ENCODE data around the gene IFT74.

IFT74 gene

DNA sequence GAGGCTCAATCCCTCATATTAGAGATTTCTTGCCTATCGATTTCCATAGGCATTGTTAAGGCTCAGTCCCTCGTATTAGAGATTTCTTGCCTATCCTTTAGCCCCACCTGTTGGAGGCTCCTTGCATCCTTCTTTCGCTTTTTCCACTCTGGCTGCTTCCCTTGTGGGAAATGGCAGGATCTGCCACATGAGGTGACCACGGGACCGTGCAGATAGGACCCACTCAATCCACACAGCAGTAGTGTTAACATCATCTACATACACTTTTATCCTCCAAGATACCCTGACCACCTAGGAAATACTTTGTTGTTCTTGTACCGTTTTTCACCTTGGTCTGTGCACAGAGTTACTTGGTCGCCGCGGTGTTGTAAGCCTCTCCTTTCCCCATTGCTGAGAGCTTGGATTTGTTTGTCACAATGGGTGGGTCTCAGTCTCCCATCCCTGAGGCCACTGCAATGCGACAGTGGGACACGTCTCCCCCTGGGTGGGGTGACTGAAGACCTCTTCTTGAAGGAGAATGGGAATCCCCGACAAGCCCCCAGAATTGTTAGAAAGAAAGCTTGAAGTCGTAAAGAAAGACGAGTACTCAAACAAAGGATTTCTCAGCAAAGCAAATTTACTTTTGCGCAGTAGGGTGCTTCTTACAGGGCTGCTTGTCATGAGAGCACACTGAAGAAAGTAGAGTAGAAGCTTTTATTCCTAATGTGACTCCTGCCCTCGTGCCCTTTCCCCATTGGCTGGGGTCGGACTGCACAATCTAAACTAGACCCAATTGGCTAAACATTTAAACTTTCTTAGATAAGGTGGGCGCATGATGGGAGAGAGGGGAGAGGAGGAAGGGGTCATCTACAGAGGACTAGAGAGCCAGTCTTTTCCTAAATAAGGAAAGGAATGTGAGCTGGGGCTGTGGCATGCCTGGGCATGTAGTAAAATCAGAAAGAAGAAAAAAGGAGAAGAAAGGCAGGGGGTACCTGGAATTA is 19.8 kb downstream of the IFT74 start:
- peak; percentile 89 for FAIRE-seq

DNA sequence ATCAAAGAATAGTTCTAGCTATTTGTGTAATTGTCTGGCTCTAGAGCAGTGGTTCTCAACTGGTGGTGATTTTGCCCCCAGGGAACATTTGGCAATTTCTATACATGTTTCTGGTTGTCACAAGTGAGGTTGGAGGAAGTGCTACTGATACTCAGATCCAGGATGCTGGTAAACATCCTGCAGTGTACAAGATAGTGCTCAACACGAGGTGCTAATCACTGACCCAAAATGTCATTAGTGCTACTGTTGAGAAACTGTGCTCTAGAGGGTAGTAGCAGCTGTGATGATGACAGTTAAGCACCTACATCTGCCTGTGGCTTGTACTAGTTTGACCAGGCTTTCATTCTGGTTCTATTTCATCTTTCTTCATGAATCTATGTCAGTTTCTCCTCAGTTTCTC is 27.1 kb downstream of the IFT74 start:
- no peak for FAIRE-seq

- no peak for FAIRE-seq
Measured at GRCh38 chr9:26995810-26996209, 39.6 kb downstream of the IFT74 start.

GRCh38 chr9:27003426-27004077 is 47.3 kb downstream of the IFT74 start:
- FAIRE-seq = no peak

DNA sequence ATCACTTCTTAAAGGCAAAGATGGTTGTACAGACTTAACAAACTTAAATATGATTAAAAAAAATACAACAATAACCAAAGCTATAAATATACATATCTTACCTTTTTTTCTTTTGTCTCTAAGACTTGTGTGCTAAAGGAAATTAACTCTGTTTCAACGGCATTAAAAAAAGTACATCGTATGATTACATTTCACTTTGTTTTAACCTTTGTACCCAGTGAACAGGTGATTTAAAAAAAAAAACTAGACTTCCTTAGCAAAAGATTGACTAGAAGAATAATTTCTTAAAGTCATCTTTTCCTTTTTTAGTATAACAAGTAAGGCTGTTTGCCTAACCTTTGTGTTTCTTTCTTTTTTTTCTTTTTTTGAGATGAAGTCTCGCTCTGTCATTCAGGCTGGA is 49.3 kb downstream of the IFT74 start, which contains the start of gene LRRC19:
Gene LRRC19, minus strand, starts transcription at position 182 of the 400 bp plus-strand sequence. CDS start 5,978 bp downstream, outside the sequence.
- FAIRE-seq = no peak

- FAIRE-seq = peak; percentile 5
Measured at GRCh38 chr9:27019589-27019988, 63.4 kb downstream of the IFT74 start.

DNA sequence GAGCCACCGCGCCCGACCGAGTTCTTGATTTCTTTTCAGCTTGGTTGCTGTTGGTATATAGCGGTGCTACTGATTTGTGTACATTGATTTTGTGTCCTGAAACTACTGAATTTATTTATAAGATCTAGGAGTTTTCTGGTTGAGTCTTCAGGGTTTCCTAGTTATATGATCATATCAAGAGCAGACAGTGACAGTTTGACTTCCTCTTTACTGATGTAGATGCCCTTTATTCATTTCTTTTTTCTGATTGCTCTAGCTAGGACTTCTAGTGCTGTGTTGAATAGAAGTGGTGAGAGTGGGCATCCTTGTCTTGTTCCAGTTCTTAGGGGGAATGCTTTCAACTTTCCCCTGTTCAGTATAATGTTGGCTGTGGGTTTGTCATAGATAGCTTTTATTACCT is 66.7 kb downstream of the IFT74 start:
- FAIRE-seq = no peak

DNA sequence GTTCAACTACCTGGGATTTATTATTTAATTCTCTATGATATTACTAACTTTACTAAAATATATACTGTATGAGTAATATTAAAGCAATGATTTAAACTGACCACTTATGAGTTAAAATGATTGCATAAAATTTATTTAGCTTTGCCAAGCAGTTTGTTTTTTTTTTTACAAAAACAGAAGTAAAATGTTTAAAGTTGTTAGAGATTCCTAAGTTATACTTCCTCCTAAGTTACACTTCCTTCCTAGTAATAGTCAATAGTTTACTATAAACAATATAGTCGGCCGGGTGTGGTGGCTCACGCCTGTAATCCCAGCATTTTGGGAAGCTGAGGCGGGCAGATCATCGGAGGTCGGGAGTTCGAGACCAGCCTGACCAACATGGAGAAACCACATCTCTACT is 73.0 kb downstream of the IFT74 start:
- FAIRE-seq = no peak

GRCh38 chr9:27033815-27034403 is 77.7 kb downstream of the IFT74 start:
- peak; percentile 68 for FAIRE-seq

DNA sequence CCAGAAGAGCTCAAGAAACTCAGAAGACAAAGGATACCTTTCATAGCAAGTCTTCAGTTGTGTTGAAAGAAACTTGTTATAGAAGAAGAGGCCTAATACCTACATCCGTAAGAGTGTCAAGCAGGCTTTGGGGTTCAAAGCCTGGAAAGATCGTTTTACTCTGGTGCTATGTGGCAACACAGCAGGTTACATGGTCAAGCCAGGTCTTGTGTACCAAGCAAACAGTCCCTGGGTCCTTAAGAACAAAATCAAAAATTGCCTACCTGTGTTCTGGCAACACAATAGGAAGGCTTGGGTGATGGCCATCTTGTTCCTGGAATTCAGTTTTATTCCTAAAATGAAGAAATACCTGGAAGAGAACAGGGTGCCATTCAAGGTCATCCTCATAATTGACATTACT is 81.3 kb downstream of the IFT74 start:
- no peak for FAIRE-seq

- no peak for FAIRE-seq
Measured at GRCh38 chr9:27041746-27042145, 85.5 kb downstream of the IFT74 start.

GRCh38 chr9:27042476-27042875 is 86.3 kb downstream of the IFT74 start:
- no peak for FAIRE-seq

GRCh38 chr9:27043176-27043575 is 87.0 kb downstream of the IFT74 start:
- no peak for FAIRE-seq

DNA sequence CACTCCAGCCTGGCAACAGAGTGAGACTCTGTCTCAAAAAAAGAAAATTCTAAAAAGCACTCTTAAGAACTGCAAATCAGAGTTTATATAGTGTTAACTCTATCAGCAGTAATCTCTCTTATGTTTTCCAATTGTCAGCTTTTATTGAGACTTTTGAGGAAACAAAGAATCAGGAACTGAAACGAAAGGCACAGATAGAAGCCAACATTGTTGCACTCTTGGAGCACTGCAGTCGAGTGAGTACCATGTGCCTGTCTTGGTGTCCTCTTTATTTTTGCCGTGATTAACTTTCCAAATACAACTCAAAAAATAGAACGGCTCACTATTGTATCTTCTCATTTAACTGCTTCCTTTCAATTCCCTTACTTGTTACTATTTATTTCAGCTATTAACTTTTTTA is 90.9 kb downstream of the IFT74 start:
- FAIRE-seq = no peak

- no peak for FAIRE-seq
Measured at GRCh38 chr9:27053369-27054022, 97.3 kb downstream of the IFT74 start.

DNA sequence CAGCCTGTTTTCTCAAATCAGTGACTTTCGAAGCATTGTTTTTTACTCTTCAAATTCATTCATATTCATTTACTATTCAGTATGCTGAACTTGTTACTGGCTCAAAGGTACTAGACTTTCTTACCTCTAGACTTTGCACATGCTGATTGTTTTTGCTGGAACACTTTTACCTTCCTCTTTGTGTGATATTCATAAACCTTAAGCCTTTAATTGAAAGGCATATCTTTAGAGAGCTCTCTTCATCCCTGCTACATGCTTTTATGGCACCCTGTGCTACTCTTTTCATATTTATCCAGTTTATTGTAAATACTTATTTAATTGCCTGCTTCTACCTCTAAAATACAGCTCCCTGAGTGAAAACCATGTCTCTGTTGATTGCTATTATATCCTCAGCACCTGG is 97.9 kb downstream of the IFT74 start:
- no peak for FAIRE-seq

- no peak for FAIRE-seq
Measured at GRCh38 chr9:27054841-27055240, 98.6 kb downstream of the IFT74 start.

DNA sequence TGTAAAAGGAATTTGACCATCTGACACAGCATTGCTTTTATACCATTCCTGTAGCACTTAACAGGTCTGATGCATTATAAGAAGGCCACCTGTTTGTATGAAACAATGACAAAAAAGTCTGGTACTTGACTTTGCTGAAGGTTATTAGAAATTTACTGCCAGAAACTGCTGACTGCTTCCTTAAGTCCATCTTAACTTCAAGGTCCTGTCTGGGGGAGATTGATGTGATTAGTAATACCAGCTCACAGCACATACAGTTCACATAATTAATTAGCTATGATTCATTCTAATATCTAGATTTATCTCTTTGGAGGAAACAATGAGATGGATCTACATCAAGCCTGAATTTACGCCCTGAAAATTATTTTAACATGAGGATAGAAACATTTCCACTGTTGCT is 103.2 kb downstream of the IFT74 start:
- FAIRE-seq = no peak

- FAIRE-seq = no peak
Measured at GRCh38 chr9:27059907-27060306, 103.7 kb downstream of the IFT74 start.

DNA sequence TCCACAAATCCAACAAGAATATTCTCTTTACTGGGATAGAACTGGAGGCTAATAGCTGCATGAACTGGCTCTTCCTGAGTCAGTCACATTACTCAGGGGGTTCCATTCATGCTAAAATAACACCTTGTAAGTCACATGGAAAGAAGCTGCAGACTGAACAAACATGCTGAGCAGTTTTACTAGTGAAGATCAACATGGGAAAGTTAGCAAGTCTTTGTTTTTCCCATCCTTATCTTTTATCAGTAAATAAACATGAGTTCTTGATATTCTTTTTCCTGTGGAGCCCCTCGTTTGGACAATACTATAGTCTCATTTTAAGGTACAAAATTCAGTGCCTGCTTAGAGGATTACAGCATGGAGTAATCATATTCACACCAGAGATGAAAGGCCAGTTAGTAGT is 109.1 kb downstream of the IFT74 start:
- FAIRE-seq = no peak

DNA sequence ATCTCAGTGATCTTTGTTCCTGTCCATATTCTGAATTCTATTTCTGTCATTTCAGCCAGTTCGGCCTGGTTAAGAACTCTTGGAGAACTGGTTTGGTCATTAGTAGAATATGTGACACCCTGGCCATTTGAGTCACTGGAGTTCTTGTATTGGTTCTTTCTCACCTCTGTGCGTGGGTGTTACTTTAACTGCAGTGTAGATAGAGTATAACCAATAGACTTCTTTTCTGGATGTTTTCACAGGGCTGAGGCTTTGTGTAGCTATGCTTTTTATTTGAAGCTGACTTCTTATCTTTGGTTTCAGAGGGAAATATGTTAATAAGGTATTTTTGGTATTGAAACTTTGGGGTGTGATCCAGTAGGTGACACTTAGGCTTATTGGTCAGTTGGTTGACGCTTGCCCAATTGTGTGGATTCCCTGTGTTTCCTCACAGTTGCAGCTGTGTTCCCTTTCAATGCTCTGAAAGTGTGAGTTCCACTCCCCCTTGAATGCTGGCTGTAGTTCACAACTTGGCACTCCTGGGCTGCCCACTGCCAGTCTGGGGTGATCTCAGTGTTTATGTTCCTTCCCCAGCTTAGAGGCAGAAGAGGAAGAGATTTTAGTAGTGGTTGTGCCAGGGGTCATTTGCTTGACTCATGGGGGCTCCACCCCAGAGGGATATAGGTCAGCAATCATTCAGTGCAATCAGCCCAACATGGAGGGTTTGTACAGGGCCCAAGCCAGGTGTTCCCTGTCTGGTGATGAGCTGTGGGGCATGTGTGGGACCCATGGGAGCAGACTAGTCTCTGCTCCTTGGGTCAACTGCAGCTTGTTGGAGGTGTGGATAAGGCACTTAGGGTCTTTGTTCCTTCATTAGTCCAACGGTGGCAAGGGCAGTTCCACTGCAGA is 117.9 kb downstream of the IFT74 start:
- no peak for FAIRE-seq

DNA sequence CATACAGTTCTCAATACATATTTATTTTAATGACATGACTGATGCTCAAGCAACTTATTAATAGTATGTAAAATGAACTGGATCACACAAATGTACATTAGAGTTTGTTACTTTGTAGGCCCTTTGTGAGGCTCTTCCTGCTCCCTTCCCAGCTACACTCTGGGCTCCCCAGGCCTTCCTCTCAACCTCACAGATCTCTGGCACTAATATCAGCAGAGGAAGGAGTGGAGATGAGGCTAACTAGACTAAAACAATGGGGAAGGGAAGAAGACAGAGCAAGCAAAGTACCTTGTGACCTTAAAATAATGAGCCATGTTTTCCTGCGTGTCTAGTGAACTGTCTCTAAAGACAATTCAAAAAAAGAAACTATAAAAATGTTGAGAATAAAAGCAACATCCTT is 122.5 kb downstream of the IFT74 start:
- no peak for FAIRE-seq

Data from TTC549 (cell line).